GM19043 (cell line): ENCODE results near the gene LIPJ.

Source experiments
- ATAC-seq: cut with Tn5 transposase; IDR thresholded peaks from one replicate; pipeline ENCODE4 v1.9.1; 2021; ENCODE audit warnings: low read depth; ENCODE audit not compliant: unreplicated experiment

LIPJ gene

GRCh38 chr10:88594482-88594881 lies 7.9 kb downstream of the LIPJ start:
- ATAC-seq, result no peak

- ATAC-seq, result peak; percentile 84
Observed at GRCh38 chr10:88598055-88598454, 11.5 kb downstream of the LIPJ start.

GRCh38 chr10:88608052-88608732 lies 21.6 kb downstream of the LIPJ start:
- peak; percentile 61 for ATAC-seq

GRCh38 chr10:88608780-88609179 lies 22.2 kb downstream of the LIPJ start:
- ATAC-seq, result no peak

- no peak for ATAC-seq
Observed at GRCh38 chr10:88616250-88616977, 29.9 kb downstream of the LIPJ start.

- no peak for ATAC-seq
Observed at GRCh38 chr10:88617772-88618300, 31.3 kb downstream of the LIPJ start.

- ATAC-seq, result no peak
Observed at GRCh38 chr10:88618496-88618895, 31.9 kb downstream of the LIPJ start.

GRCh38 chr10:88620441-88620840 lies 33.9 kb downstream of the LIPJ start:
- ATAC-seq, result no peak

- ATAC-seq, result no peak
Observed at GRCh38 chr10:88623835-88624234, 37.3 kb downstream of the LIPJ start.

GRCh38 chr10:88624840-88625239 lies 38.3 kb downstream of the LIPJ start:
- no peak for ATAC-seq

GRCh38 chr10:88640186-88640585 lies 53.6 kb downstream of the LIPJ start:
- no peak for ATAC-seq

GRCh38 chr10:88642209-88642608 lies 55.6 kb downstream of the LIPJ start:
- no peak for ATAC-seq

GRCh38 chr10:88642963-88643362 lies 56.4 kb downstream of the LIPJ start:
- no peak for ATAC-seq

- ATAC-seq, result no peak
Observed at GRCh38 chr10:88647061-88647615, 60.6 kb downstream of the LIPJ start.

GRCh38 chr10:88651101-88651551 lies 64.6 kb downstream of the LIPJ start:
- ATAC-seq, result no peak

GRCh38 chr10:88652616-88653015 lies 66.1 kb downstream of the LIPJ start:
- no peak for ATAC-seq
